ENCODE results near the gene SLC9A3.

GRCh38 chr5:476814-477175 is 47.5 kb downstream of the SLC9A3 start:
- TF ChIP-seq CTCF (IDR thresholded peaks at IDR 0.05) (no peak), ZFX (IDR thresholded peaks at IDR 0.05; ENCODE audit: borderline replicate concordance) (no peak)

Data from 22Rv1 (cell line).